Fibroblast of skin of left quadriceps (primary cell): ENCODE data around the gene ADGRF1.
"Not testable (repeated sequence)": the region's sequence is repeated elsewhere in the genome, so short reads cannot be mapped to it uniquely, and the experiment has no call there.

Experiments
- DNase-seq, 2 experiments: peaks; one replicate each; pipeline ENCODE4 v3.0.0-alpha.2; 2013; ENCODE audit warnings: low read depth in 2 of 2

Gene ADGRF1

GRCh38 chr6:47022191-47022590, 19.9 kb downstream of the ADGRF1 start:
- no peak for DNase-seq

- DNase-seq, result no peak
Measured at GRCh38 chr6:47019941-47020340, 22.2 kb downstream of the ADGRF1 start.

GRCh38 chr6:47016909-47017308, 25.2 kb downstream of the ADGRF1 start:
- DNase-seq, result no peak

- DNase-seq, result no peak
Measured at GRCh38 chr6:47016261-47016660, 25.9 kb downstream of the ADGRF1 start.

GRCh38 chr6:47014401-47014800, 27.7 kb downstream of the ADGRF1 start:
- no peak for DNase-seq

- no peak for DNase-seq
Measured at GRCh38 chr6:47009583-47009982, 32.5 kb downstream of the ADGRF1 start.

- DNase-seq, result no peak
Measured at GRCh38 chr6:47008397-47008763, 33.8 kb downstream of the ADGRF1 start.

GRCh38 chr6:47007657-47008396, 34.3 kb downstream of the ADGRF1 start:
- no peak for DNase-seq

GRCh38 chr6:47005486-47005885, 36.6 kb downstream of the ADGRF1 start:
- DNase-seq, result no peak

- DNase-seq, result no peak
Measured at GRCh38 chr6:47004463-47004862, 37.7 kb downstream of the ADGRF1 start.

GRCh38 chr6:47000842-47001241, 41.3 kb downstream of the ADGRF1 start:
- no peak for DNase-seq

- no peak for DNase-seq
Measured at GRCh38 chr6:46998436-46999017, 43.6 kb downstream of the ADGRF1 start.

- DNase-seq, result no peak
Measured at GRCh38 chr6:46997646-46998045, 44.5 kb downstream of the ADGRF1 start.

- DNase-seq, result no peak
Measured at GRCh38 chr6:46996860-46997641, 45.1 kb downstream of the ADGRF1 start.

GRCh38 chr6:46994933-46995332, 47.2 kb downstream of the ADGRF1 start:
- DNase-seq, result no peak

GRCh38 chr6:46993846-46994245, 48.3 kb downstream of the ADGRF1 start:
- no peak for DNase-seq

GRCh38 chr6:46992391-46992790, 49.7 kb downstream of the ADGRF1 start:
- DNase-seq, result not testable (repeated sequence)

- not testable (repeated sequence) for DNase-seq
Measured at GRCh38 chr6:46990818-46991510, 51.2 kb downstream of the ADGRF1 start.

- DNase-seq, result no peak
Measured at GRCh38 chr6:46990031-46990644, 52.0 kb downstream of the ADGRF1 start.

- no peak for DNase-seq
Measured at GRCh38 chr6:46989398-46989797, 52.7 kb downstream of the ADGRF1 start.

GRCh38 chr6:46985943-46986342, 56.2 kb downstream of the ADGRF1 start:
- DNase-seq, result no peak

GRCh38 chr6:46983007-46983411, 59.1 kb downstream of the ADGRF1 start:
- DNase-seq, result no peak
